ENCODE measurements around the gene IPO13. TPM values are rescaled to one million over a fixed set of nuclear protein-coding genes. Genes with fewer than 3 reads are reported as not detected.

IPO13 gene
- total RNA-seq, 1 donor from 2014 or later, result 28.7 TPM

DNA sequence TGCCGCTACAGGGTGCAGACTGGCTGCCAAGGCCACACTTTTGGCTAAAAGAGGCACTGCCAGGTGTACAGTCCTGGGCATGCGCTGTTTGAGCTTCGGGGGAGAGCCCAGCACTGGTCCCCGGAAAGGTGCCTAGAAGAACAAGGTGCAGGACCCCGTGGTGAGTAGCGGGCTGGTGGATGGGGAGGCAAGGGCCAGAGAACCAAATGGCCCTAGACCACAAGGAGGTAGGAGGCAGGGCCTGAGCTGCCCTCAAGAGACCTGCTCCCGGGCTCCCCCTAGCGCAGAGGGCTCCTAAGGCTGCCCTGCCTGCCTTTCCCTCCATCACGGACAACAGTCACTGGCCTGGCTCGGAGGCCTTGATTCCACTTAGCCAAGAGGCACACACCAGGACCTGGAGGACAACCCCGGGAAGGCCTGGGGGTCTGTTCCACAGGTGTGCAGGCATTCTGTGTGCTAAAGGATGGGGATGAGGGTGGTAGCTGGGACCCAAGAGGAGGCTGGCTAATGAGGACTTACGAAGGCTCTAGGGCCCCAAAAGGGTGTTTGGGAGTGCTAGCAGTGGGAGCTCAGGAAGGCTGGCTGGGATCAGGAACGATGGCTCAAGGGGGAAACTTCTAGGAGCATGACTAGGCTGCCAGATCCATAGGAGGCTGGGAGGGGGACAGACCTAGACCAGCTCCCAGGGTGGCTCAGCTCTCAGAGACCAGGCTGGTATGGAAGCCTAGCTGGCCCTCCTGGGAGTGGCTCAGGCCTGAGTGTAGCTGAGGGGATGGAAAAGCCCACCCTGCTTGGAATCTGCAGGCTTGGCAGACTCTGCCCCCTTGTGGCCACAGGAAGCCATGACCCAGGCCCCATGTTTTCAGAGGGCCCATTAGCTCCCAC, 12.4 kb upstream of the IPO13 start:
- TF ChIP-seq, protein P1, sequence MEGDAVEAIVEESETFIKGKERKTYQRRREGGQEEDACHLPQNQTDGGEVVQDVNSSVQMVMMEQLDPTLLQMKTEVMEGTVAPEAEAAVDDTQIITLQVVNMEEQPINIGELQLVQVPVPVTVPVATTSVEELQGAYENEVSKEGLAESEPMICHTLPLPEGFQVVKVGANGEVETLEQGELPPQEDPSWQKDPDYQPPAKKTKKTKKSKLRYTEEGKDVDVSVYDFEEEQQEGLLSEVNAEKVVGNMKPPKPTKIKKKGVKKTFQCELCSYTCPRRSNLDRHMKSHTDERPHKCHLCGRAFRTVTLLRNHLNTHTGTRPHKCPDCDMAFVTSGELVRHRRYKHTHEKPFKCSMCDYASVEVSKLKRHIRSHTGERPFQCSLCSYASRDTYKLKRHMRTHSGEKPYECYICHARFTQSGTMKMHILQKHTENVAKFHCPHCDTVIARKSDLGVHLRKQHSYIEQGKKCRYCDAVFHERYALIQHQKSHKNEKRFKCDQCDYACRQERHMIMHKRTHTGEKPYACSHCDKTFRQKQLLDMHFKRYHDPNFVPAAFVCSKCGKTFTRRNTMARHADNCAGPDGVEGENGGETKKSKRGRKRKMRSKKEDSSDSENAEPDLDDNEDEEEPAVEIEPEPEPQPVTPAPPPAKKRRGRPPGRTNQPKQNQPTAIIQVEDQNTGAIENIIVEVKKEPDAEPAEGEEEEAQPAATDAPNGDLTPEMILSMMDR (conservative IDR thresholded peaks at IDR 0.05; ENCODE audit: low read depth, low read length), result peak; percentile 93
- no peak for DNase-seq (ENCODE audit: low read depth)
- H3K4me3 ChIP-seq (ENCODE audit: low read depth, low read length), result no peak overlapping the region

DNA sequence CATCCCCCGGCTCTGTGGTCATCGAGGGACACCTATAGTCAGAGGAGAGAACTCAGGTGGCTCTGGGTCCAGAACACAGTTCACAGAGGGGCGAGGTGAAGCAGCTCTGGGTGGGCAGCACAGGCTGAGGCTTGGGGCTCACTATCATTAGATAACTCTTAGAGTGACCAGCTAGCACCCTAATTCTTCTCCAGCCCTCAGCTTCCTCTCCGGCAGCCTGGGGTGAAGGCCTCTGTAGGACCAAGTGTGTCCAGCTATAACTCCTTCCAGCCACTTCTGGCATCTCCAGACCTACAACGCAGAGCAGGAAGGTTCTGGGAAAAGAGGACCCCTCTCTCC, 11.8 kb upstream of the IPO13 start:
- DNase-seq (ENCODE audit: low read depth), result no peak
- TF ChIP-seq, protein P1 (conservative IDR thresholded peaks at IDR 0.05; ENCODE audit: low read depth, low read length), result no peak
- no peak overlapping the region for H3K4me3 ChIP-seq (ENCODE audit: low read depth, low read length)

DNA sequence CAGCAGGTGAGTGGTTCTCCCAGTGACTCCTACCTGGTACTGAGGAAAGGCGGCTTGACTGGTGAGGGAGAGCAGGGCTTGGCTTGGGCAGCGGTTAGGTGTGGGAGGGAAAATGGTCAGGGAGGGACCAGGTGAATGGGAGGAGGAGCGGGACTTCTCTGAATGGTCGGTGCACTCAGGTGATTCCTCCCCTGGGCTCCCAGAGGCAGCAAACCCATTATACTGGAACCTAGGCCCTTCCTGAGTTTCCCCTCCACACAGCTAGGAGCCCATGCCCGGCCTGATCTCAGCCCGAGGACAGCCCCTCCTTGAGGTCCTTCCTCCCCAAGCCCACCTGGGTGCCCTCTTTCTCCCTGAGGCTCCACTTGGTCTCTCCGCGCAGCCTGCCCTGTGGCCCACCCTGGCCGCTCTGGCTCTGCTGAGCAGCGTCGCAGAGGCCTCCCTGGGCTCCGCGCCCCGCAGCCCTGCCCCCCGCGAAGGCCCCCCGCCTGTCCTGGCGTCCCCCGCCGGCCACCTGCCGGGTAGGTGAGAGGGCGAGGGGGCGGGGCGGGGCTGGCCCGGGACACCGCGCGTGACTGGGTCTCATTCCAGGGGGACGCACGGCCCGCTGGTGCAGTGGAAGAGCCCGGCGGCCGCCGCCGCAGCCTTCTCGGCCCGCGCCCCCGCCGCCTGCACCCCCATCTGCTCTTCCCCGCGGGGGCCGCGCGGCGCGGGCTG, 10.9 kb upstream of the IPO13 start:
- TF ChIP-seq, protein P1 (conservative IDR thresholded peaks at IDR 0.05; ENCODE audit: low read depth, low read length), result no peak
- no peak for DNase-seq (ENCODE audit: low read depth)

DNA sequence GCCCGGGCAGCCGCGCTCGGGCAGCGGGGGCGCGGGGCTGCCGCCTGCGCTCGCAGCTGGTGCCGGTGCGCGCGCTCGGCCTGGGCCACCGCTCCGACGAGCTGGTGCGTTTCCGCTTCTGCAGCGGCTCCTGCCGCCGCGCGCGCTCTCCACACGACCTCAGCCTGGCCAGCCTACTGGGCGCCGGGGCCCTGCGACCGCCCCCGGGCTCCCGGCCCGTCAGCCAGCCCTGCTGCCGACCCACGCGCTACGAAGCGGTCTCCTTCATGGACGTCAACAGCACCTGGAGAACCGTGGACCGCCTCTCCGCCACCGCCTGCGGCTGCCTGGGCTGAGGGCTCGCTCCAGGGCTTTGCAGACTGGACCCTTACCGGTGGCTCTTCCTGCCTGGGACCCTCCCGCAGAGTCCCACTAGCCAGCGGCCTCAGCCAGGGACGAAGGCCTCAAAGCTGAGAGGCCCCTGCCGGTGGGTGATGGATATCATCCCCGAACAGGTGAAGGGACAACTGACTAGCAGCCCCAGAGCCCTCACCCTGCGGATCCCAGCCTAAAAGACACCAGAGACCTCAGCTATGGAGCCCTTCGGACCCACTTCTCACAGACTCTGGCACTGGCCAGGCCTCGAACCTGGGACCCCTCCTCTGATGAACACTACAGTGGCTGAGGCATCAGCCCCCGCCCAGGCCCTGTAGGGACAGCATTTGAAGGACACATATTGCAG, 10.2 kb upstream of the IPO13 start:
- TF ChIP-seq, protein P1 (conservative IDR thresholded peaks at IDR 0.05; ENCODE audit: low read depth, low read length), result peak; percentile 1
- no peak for DNase-seq (ENCODE audit: low read depth)
- peak overlapping the region; percentile 49 for H3K4me3 ChIP-seq (ENCODE audit: low read depth, low read length)

More for the DNA sequence above, 10.9 kb upstream of the IPO13 start:
- peak overlapping the region; percentile 49 for H3K4me3 ChIP-seq (ENCODE audit: low read depth, low read length)

DNA sequence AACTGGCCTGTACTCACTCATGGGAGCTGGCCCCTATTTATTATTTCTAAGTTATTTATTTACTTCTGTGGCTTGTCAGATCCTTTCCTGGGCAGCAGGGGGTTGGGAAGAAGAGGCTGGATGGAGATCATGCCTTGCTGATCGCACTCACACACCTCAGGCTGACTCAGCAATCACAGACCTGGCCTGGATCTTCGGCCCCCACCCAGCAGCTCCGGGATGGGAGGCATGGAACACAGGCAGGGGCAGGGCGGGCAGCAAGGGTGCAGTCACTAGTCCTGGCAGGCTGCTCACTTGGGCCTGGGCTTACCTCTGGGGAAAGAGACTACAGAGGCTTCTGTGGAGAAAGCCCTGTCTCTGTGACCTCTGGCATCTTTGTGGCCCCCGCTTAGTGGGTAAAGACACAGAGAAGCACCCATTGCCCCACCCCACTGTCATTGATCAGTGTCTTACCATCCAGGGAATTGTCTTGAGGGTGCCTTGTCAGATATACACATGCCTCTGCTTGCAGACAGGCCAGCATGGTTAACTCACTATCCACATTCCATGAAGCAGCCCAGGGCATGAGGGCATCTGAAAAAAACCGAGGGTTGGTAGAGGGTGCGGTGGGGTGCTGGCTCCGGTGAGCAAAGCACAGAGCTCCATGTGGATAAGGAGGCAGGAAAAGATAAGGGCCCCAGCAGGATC, 9.4 kb upstream of the IPO13 start:
- peak; percentile 53 for DNase-seq (ENCODE audit: low read depth)
- peak overlapping the region; percentile 49 for H3K4me3 ChIP-seq (ENCODE audit: low read depth, low read length)
- TF ChIP-seq, protein P1 (conservative IDR thresholded peaks at IDR 0.05; ENCODE audit: low read depth, low read length), result no peak

DNA sequence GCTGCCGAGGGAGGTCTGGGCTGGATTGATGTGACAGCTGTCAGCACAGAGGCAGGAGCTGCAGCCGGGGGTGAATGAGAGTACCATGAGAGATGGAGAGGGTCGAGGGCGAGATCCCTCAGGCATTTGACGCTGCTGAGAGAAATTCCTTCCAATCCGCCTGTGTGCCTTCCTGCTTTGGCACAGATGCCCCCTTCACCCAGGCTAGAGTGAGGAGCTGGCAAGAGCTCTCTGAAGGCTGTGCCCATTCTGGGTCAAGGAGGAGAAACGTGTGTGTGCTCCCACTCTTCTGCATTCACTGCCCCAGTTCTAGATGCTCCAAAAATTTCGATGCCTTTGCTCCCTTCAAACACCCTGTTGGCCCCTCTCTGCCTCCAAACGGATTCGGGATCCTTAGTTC, 8.4 kb upstream of the IPO13 start:
- TF ChIP-seq, protein P1 (conservative IDR thresholded peaks at IDR 0.05; ENCODE audit: low read depth, low read length), result no peak
- no peak overlapping the region for H3K4me3 ChIP-seq (ENCODE audit: low read depth, low read length)

More for the DNA sequence above, 8.4 kb upstream of the IPO13 start:
- DNase-seq (ENCODE audit: low read depth), result no peak
